Ishikawa (cell line): ENCODE data around the gene ASB10.

Experiments used
- EGR1 ChIP-seq: IDR thresholded peaks from 2 replicates; pipeline ENCODE4 v1.6.1; 2012
- EP300 ChIP-seq: IDR thresholded peaks from 2 replicates; pipeline ENCODE4 v1.6.1; 2012; ENCODE audit warnings: borderline replicate concordance
- FOXM1 ChIP-seq: IDR thresholded peaks from 2 replicates; pipeline ENCODE4 v1.6.1; 2012; ENCODE audit warnings: low read depth, borderline replicate concordance
- MAX ChIP-seq: IDR thresholded peaks from 2 replicates; pipeline ENCODE4 v1.6.1; 2012
- NFIC ChIP-seq: IDR thresholded peaks from 2 replicates; pipeline ENCODE4 v1.6.1; 2012
- RAD21 ChIP-seq: IDR thresholded peaks from 2 replicates; pipeline ENCODE4 v1.6.1; 2012; ENCODE audit warnings: low read depth
- TAF1 ChIP-seq: IDR thresholded peaks from 2 replicates; pipeline ENCODE4 v1.6.1; 2012; ENCODE audit warnings: low read depth, mild to moderate bottlenecking
- TCF12 ChIP-seq: IDR thresholded peaks from 2 replicates; pipeline ENCODE4 v1.6.1; 2012; ENCODE audit warnings: low read depth
- TEAD4 ChIP-seq: IDR thresholded peaks from 2 replicates; pipeline ENCODE4 v1.6.1; 2012
- YY1 ChIP-seq: IDR thresholded peaks from 2 replicates; pipeline ENCODE4 v1.6.1; 2012; ENCODE audit warnings: low read depth

GRCh38 chr7:151178236-151178635 is 8.8 kb downstream of the ASB10 start:
- TF ChIP-seq FOXM1: no peak
- no peak for TF ChIP-seq RAD21
- no peak for TF ChIP-seq EGR1
- TF ChIP-seq NFIC: no peak
- no peak for TF ChIP-seq TCF12
- no peak for TF ChIP-seq TEAD4
- TF ChIP-seq MAX: no peak
- TF ChIP-seq YY1: no peak
- TF ChIP-seq TAF1: no peak
- no peak for TF ChIP-seq EP300
